Hepatocyte (in vitro differentiated cells): ENCODE results near the gene MAMDC2. TPM values are rescaled to one million over a fixed set of nuclear protein-coding genes. Genes with fewer than 3 reads are reported as not detected.

Experiments used
- DNase-seq: peaks from one replicate; pipeline ENCODE4 v3.0.0-alpha.2; 2016; ENCODE audit warnings: low spot score
- H2AFZ ChIP-seq: fragments of 200-600 bp; sonication (generic); 2 replicates; pipeline ENCODE4 v1.6.0; 2016; ENCODE audit warnings: antibody characterized with exemption, mild to moderate bottlenecking
- H3K27ac ChIP-seq: fragments of 200-600 bp; sonication (generic); 2 replicates; pipeline ENCODE4 v1.5.1; 2016; ENCODE audit warnings: mild to moderate bottlenecking
- H3K27me3 ChIP-seq: fragments of 200-600 bp; sonication (generic); 2 replicates; pipeline ENCODE4 v1.6.1; 2016
- H3K36me3 ChIP-seq: fragments of 200-600 bp; sonication (generic); replicated peaks from 2 replicates; pipeline ENCODE4 v1.5.1; 2016; ENCODE audit warnings: low read depth; ENCODE audit not compliant: insufficient read depth
- H3K4me1 ChIP-seq: fragments of 200-600 bp; sonication (generic); 2 replicates; pipeline ENCODE4 v1.5.1; 2016; ENCODE audit warnings: mild to moderate bottlenecking, moderate library complexity; ENCODE audit not compliant: insufficient read depth
- H3K4me2 ChIP-seq: fragments of 200-600 bp; sonication (generic); 2 replicates; pipeline ENCODE4 v1.6.0; 2016
- H3K4me3 ChIP-seq: fragments of 200-600 bp; sonication (generic); 2 replicates; pipeline ENCODE4 v1.5.1; 2016; ENCODE audit warnings: mild to moderate bottlenecking
- H3K79me2 ChIP-seq: fragments of 200-600 bp; sonication (generic); 2 replicates; pipeline ENCODE4 v1.6.0; 2017; ENCODE audit warnings: mild to moderate bottlenecking
- H3K9me2 ChIP-seq: fragments of 200-600 bp; sonication (generic); replicated peaks from 2 replicates; pipeline ENCODE4 v1.6.0; 2017; ENCODE audit warnings: mild to moderate bottlenecking; ENCODE audit not compliant: insufficient read depth
- H3K9me3 ChIP-seq: fragments of 200-600 bp; sonication (generic); 2 replicates; pipeline ENCODE4 v1.5.1; 2016; ENCODE audit warnings: low read depth, mild to moderate bottlenecking
- H4K20me1 ChIP-seq: fragments of 200-600 bp; sonication (generic); 2 replicates; pipeline ENCODE4 v1.6.0; 2016; ENCODE audit warnings: mild to moderate bottlenecking; ENCODE audit not compliant: insufficient read depth, poor library complexity, severe bottlenecking
- CTCF ChIP-seq: fragments of 200-600 bp; sonication (generic); IDR thresholded peaks from 2 replicates; pipeline ENCODE4 v1.5.1; 2016; ENCODE audit warnings: antibody characterized with exemption, mild to moderate bottlenecking; ENCODE audit not compliant: poor library complexity
- EZH2 ChIP-seq: fragments of 200-600 bp; sonication (generic); IDR thresholded peaks from 2 replicates; pipeline ENCODE4 v1.6.1; 2016; ENCODE audit warnings: antibody characterized with exemption, mild to moderate bottlenecking, borderline replicate concordance
- EZH2phosphoT487 ChIP-seq: fragments of 200-600 bp; sonication (generic); IDR thresholded peaks from one replicate; pipeline ENCODE4 v1.6.1; 2018; ENCODE audit warnings: antibody characterized with exemption, mild to moderate bottlenecking, low read depth, moderate library complexity; ENCODE audit not compliant: unreplicated experiment, severe bottlenecking
- WGBS: methylation state at CpG from one replicate; pipeline ENCODE4 v1.1.6; 2016; ENCODE audit warnings: low lambda C conversion rate; ENCODE audit errors: missing lambda C conversion rate; 5-methylcytosine and 5-hydroxymethylcytosine counted together
- polyA plus RNA-seq: library from polyadenylated mRNA; unstranded; fragments of >200 nt; fragmentation: Nextera tagmentation; extraction: Ambion mirVana; gene quantifications from 2 replicates; pipeline ENCODE4 v1.2.1, GENCODE V29; 2016
- total RNA-seq: library from RNA; depleted of rRNA; stranded (reverse); fragments of >200 nt; gene quantifications from 2 replicates; pipeline ENCODE4 v1.2.3, GENCODE V29; 2014

The MAMDC2 gene
- total and polyA plus RNA-seq, 2 experiments from 2014 or later: 0.65 to 1.9 TPM

DNA sequence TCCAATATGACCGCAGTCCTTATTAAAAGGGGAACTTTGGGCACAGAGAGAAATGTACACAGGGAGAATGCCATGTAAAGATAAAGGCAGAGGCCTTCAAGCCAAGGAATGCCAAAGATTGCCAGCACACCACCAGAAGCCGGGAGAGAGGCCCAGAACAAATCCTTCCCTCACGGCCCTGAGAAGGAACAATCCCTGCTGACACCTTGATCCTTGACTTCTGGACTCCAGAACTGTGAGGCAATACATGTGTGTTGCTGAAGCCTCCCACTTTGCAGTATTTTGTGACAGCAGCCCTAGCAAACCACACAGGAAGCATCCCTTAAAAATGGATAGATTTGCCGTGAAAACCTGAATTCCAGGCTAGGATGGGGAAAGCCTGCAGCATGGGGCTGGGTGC, 80.0 kb downstream of the MAMDC2 start:
- H3K27ac ChIP-seq: no peak overlapping the region
- peaks cover 6% of the 10 kb centered on the region for H3K4me1 ChIP-seq
- no peaks in the 10 kb centered on the region for H3K79me2 ChIP-seq
- no peak for DNase-seq
- no peaks in the 10 kb centered on the region for H3K36me3 ChIP-seq
- no peak overlapping the region for H3K4me3 ChIP-seq
- H3K27me3 ChIP-seq: no peaks in the 10 kb centered on the region
- no peak overlapping the region for H2AFZ ChIP-seq
- no peaks in the 10 kb centered on the region for H4K20me1 ChIP-seq
- no peaks in the 10 kb centered on the region for H3K9me3 ChIP-seq
- WGBS: 91% methylated on average over 4 of the region's 4 CpGs
- no peaks in the 10 kb centered on the region for H3K9me2 ChIP-seq
- TF ChIP-seq CTCF (no peak), EZH2phosphoT487 (no peak), EZH2 (no peak)
- no peak overlapping the region for H3K4me2 ChIP-seq

DNA sequence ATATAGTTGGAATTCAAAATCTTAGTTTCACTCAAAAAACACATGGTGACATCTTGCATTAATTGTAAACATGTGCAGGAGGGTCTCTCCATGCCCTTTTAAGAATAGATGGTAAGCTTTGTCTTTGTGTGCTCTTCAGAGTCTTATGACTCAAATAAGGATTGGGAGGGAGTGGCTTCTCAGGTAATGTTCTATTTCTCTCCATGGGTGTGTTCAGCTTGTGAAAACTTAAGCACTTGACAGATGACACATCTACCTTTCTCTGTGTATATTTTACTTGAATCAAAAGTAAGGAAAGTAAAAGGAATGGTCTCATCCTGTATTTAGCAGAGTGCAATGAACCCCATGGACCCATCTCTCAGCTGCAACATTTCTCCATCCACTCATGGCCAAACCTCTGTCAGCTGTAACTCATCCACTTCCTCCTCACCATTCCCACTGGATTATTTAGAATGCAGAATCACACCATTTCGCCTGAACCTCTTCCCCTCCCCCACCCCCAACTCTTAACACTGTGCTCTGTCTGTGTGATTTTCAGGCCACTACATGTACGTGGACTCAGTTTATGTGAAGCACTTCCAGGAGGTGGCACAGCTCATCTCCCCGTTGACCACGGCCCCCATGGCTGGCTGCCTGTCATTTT, 82.1 kb downstream of the MAMDC2 start:
- Histone ChIP-seq H2AFZ (no peak overlapping the region), H3K9me3 (no peaks in the 10 kb centered on the region), H3K79me2 (no peaks in the 10 kb centered on the region), H3K4me1 (peaks cover 6% of the 10 kb centered on the region), H3K4me2 (no peak overlapping the region), H3K9me2 (no peaks in the 10 kb centered on the region), H3K27ac (no peak overlapping the region), H3K36me3 (no peaks in the 10 kb centered on the region), H3K27me3 (no peaks in the 10 kb centered on the region), H3K4me3 (no peak overlapping the region), H4K20me1 (no peaks in the 10 kb centered on the region)
- DNase-seq: no peak
- TF ChIP-seq CTCF (no peak), EZH2 (no peak), EZH2phosphoT487 (no peak)
- 82% methylated on average over 4 of the region's 4 CpGs for WGBS

DNA sequence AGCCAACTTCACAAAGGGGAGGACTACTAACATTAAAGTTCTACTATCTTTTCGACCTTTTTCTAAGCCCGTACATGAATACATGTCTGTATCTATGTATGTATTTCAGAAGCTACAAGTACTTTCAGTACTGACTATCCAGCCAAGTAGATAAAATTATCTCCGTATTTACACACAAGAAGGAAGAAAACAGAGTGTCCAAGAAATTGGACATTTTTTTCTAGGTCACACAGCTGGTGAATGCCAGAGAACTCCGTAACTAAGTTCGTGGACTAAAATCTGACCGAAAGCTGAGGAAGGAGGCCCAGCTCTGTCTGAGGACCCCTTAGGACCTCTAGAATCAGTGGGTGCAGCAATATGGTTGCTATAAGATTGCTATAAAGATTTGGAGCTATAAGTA, 83.4 kb downstream of the MAMDC2 start:
- no peaks in the 10 kb centered on the region for H3K36me3 ChIP-seq
- no peaks in the 10 kb centered on the region for H3K9me3 ChIP-seq
- DNase-seq: no peak
- 92% methylated on average over 6 of the region's 6 CpGs for WGBS
- no peaks in the 10 kb centered on the region for H3K27me3 ChIP-seq
- TF ChIP-seq CTCF (no peak), EZH2 (no peak), EZH2phosphoT487 (no peak)
- no peak overlapping the region for H2AFZ ChIP-seq
- H3K79me2 ChIP-seq: no peaks in the 10 kb centered on the region
- peaks cover 6% of the 10 kb centered on the region for H3K4me1 ChIP-seq
- H3K4me2 ChIP-seq: no peak overlapping the region
- no peaks in the 10 kb centered on the region for H3K9me2 ChIP-seq
- no peaks in the 10 kb centered on the region for H4K20me1 ChIP-seq
- H3K4me3 ChIP-seq: no peak overlapping the region
- no peak overlapping the region for H3K27ac ChIP-seq
